Measurements from ENCODE around the gene STX5. TPM values are rescaled to one million over a fixed set of nuclear protein-coding genes. Genes with fewer than 3 reads are reported as not detected.
"Not testable (repeated sequence)": the region's sequence is repeated elsewhere in the genome, so short reads cannot be mapped to it uniquely, and the experiment has no call there.

The STX5 gene
- polyA plus RNA-seq, 2 of the 4 experiments (the other 2 are of a cell fraction): 19.5 to 32.3 TPM

DNA sequence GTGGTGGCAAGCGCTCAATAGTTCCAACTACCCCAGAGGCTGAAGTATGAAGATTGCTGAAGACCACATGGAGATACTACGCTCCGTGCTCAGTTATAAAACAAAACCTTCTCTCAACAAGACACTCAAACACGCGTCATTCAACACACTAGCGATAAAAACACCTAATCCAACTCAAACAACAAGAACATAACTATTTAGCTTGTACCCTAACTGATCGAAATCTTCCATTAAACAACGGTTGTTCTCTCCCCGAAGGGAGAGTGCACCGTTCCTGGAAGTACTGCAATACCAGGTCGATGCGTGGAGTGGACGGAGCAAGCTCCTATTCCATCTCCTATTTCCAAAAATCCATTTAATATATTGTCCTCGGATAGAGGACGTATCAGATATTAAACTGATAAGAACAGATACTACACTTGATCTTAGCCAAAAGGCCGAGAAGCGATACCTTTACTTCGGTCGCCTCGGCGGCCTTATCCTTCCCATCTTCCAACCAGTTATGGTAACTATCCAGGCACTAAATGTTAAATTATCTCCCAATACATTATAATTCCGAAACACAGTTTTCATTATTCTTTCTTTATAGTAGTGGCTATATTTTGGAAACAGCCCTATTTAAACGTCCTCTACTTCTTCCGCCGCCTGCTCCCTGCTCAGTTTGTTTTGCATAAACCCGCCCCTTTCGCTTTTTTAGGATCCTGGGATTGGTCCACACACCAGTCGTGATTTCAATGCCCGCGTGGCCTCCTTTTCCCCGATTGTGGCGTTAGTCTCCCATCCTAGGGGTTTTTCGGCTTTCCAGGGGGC, 9.7 kb upstream of the STX5 start (continued):
- TF ChIP-seq BCL3 (IDR thresholded peaks at IDR 0.05) (peak; percentile 100), HMGXB4 (CRISPR knock-in tag; IDR thresholded peaks at IDR 0.05; ENCODE audit: borderline replicate concordance) (peak; percentile 100), RNF2 (IDR thresholded peaks at IDR 0.05; ENCODE audit: borderline replicate concordance, low read depth) (no peak), ZC3H11A (IDR thresholded peaks at IDR 0.05) (no peak; the same call in 1 of the 2 replicates), NPAS2 (CRISPR knock-in tag; IDR thresholded peaks at IDR 0.05; ENCODE audit: borderline replicate concordance) (no peak), CHD4 (IDR thresholded peaks at IDR 0.05; ENCODE audit: borderline replicate concordance) (no peak), MAX (IDR thresholded peaks at IDR 0.05) (peak; percentile 93), KDM1A (IDR thresholded peaks at IDR 0.05; ENCODE audit: low read depth) (no peak), CBX2 (IDR thresholded peaks at IDR 0.05; ENCODE audit: borderline replicate concordance, low read depth) (peak; percentile 51; the same call in 1 of the 2 replicates), ESRRA (IDR thresholded peaks at IDR 0.05; ENCODE audit: borderline replicate concordance, low read length) (no peak)

GRCh38 chr11:62840721-62841360, 9.0 kb upstream of the STX5 start:
- POLR2A ChIA-PET: interaction anchor here (0.6 to 3.4 kb wide), 42 partner anchors 9 to 1098 kb away, joined by 3 to 159 read pairs (median 5); partner anchors contain the start of genes B3GAT3, C11orf98, CSKMT and EEF1G
- ATAC-seq (peak; percentile 17 to 46; a peak in 5 of 6 replicates), DNase-seq (ENCODE audit: low read depth in 1 of 2, low spot score in 1 of 2) (peak; percentile 46 to 79)
- CTCF ChIA-PET: interaction anchor here (1.1 to 1.3 kb wide), 4 partner anchors 31 to 248 kb away, joined by 3 to 4 read pairs (median 4); no protein-coding TSS in a partner anchor
- WGBS (ENCODE audit: missing lambda C conversion rate): 1% methylated on average over 40 of the region's 41 CpGs
- Histone ChIP-seq H3K4me1 (peaks cover 16% of the 10 kb centered on the region), H3K4me2 (peak overlapping the region; percentile 70), H3K4me3 (peak overlapping the region; percentile 89), H3K27ac (peak overlapping the region; percentile 94 to 99)
- TF ChIP-seq SMC3 (IDR thresholded peaks at IDR 0.05): peak; percentile 5; the same call in 1 of the 3 replicates
- peak; percentile 69 for TF ChIP-seq POLR2A (IDR thresholded peaks at IDR 0.05; ENCODE audit: low read length)
- 0 out of 4 replicates have a peak, but pooled peaks of 1 of the 2 experiments have one; percentile 41 for TF ChIP-seq CEBPB (IDR thresholded peaks at IDR 0.05)
- TF ChIP-seq PHF8 (IDR thresholded peaks at IDR 0.05; ENCODE audit: borderline replicate concordance, low read depth): peak; percentile 28; the same call in 1 of the 2 replicates
- not testable (repeated sequence) for H3K9me3 ChIP-seq, FAIRE-seq

DNA sequence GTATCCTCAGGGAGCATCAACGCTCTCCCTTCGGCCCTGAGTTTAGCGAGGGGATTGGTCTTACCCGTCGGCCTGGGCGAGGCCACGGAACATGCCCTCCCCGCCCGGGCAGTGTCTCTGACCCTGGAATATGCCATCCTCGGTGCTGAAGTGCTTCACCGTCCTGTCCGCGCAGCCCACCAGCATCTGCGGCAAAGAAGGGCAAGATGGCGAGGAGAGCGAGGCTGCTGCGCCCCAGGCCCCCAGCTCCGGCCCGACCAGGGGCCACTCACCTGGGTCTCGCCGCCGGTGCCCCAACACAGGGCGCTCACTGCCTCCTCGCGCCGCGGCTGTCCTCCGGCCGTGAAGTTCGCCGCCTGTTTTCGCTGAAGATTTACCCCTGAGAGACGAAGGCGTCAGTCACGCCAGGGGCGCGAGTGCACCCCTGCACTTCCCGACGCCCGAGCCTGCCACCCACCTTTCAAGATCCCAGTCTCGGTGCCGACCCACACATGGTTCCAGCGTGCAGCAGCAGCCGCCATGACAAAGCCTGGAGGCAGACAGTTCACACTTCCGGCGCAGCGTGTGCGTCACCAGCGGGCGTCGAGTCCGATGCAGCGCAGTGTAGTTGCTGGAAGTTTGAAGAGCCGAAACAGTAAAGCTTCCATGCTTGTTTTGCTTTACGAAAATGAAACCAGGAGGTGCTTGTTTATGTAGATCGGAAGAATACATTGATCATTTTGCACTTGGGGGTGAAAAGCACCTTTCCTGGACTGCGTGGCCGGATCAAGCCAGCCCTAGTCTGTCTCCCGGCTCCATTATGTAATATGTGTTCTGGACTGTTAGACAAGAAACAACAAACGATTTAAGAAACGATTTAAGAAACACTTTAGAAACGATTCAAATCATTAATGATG, 7.4 kb upstream of the STX5 start, which contains the start of gene WDR74:
Gene WDR74 (minus strand): TSS at position 541 of the 896 bp plus-strand sequence. CDS start 20 bp downstream, at position 521.
- ChIA-PET POLR2A (interaction anchor here (0.6 to 3.4 kb wide), 13 partner anchors 7 to 1432 kb away, joined by 3 to 159 read pairs (median 20); partner anchors contain the start of genes HNRNPUL2, SLC3A2, STX5 and TEX54), CTCF (interaction anchor here (0.9 kb wide), 1 partner anchor 53 kb away, joined by 7 read pairs; no protein-coding TSS in a partner anchor)
- peak; percentile 84 to 94 for DNase-seq (ENCODE audit: low read depth in 1 of 2, low spot score in 1 of 2)
- peak; percentile 66 to 67 for ATAC-seq
- no peaks in the 10 kb centered on the region for H3K9me3 ChIP-seq
- FAIRE-seq: no peak
- peak within 1 kb of the TSS; percentile 89 for H3K4me3 ChIP-seq
- under 1% methylated on average over 32 of the region's 62 CpGs for WGBS (ENCODE audit: missing lambda C conversion rate)
- peak within 1 kb of the TSS; percentile 70 for H3K4me2 ChIP-seq
- peaks cover 16% of the 10 kb centered on the region for H3K4me1 ChIP-seq
- H3K27ac ChIP-seq: peak within 1 kb of the TSS; percentile 94 to 99
- TF ChIP-seq HOXB5 (CRISPR knock-in tag; IDR thresholded peaks at IDR 0.05): no peak
- no peak for TF ChIP-seq JUNB (IDR thresholded peaks at IDR 0.05)
- TF ChIP-seq, protein P1, sequence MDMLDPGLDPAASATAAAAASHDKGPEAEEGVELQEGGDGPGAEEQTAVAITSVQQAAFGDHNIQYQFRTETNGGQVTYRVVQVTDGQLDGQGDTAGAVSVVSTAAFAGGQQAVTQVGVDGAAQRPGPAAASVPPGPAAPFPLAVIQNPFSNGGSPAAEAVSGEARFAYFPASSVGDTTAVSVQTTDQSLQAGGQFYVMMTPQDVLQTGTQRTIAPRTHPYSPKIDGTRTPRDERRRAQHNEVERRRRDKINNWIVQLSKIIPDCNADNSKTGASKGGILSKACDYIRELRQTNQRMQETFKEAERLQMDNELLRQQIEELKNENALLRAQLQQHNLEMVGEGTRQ (IDR thresholded peaks at IDR 0.05): no peak
- TF ChIP-seq MAFK (IDR thresholded peaks at IDR 0.05; ENCODE audit: partially characterized antibody): no peak
- no peak for TF ChIP-seq POLR2AphosphoS2 (conservative IDR thresholded peaks at IDR 0.05; ENCODE audit: low read length)
- no peak for TF ChIP-seq ZFP36 (IDR thresholded peaks at IDR 0.05; ENCODE audit: borderline replicate concordance, partially characterized antibody)
- TF ChIP-seq KDM1A (IDR thresholded peaks at IDR 0.05; ENCODE audit: low read depth): no peak
- TF ChIP-seq ZNF302 (CRISPR knock-in tag; IDR thresholded peaks at IDR 0.05): no peak
- no peak for TF ChIP-seq RNF2 (IDR thresholded peaks at IDR 0.05; ENCODE audit: borderline replicate concordance, low read depth)
- TF ChIP-seq ELK1 (IDR thresholded peaks at IDR 0.05; ENCODE audit: low read depth, low read length): no peak
- TF ChIP-seq CEBPB (IDR thresholded peaks at IDR 0.05): peak in 1 of 2 experiments; percentile 45; a peak in 2 of 4 replicates
- TF ChIP-seq ATOH8 (CRISPR knock-in tag; IDR thresholded peaks at IDR 0.05; ENCODE audit: low read depth): 0 out of 2 replicates have a peak, but pooled peaks have one; percentile 18

All from A549 (cell line).